Neutrophil (primary cell): ENCODE results near the gene TMEM63A.
A peak's percentile ranks its signal among the peaks of the same experiment; 100 is the strongest.

ENCODE experiments used
- H3K27ac ChIP-seq: fragments of 200-600 bp; sonication (generic); 2 replicates; pipeline ENCODE4 v1.5.1; 2016; ENCODE audit warnings: mild to moderate bottlenecking, moderate library complexity
- H3K27me3 ChIP-seq: fragments of 200-600 bp; sonication (generic); 2 replicates; pipeline ENCODE4 v1.6.0; 2016; ENCODE audit warnings: mild to moderate bottlenecking
- H3K36me3 ChIP-seq: fragments of 200-600 bp; sonication (generic); 2 replicates; pipeline ENCODE4 v1.5.1; 2017
- H3K4me1 ChIP-seq, 2 experiments: fragments of 200-600 bp in 1 of 2; sonication (generic) in 1 of 2; 1 replicate in 1 of 2; 2 replicates in 1 of 2; pipeline versions ENCODE4 v1.5.1 to v1.6.1; 2013 to 2016; ENCODE audit warnings: low read depth in 1 of 2, low read length in 1 of 2, mild to moderate bottlenecking in 1 of 2, moderate library complexity in 1 of 2; ENCODE audit not compliant: control insufficient read depth in 1 of 2, insufficient read depth in 1 of 2
- H3K4me3 ChIP-seq, 2 experiments: fragments of 200-600 bp in 1 of 2; sonication (generic) in 1 of 2; 1 replicate in 1 of 2; 2 replicates in 1 of 2; pipeline ENCODE4 v1.5.1; 2013 to 2016; ENCODE audit warnings: low read depth in 1 of 2, low read length in 1 of 2, mild to moderate bottlenecking in 1 of 2, moderate library complexity in 1 of 2
- H3K9me3 ChIP-seq: fragments of 200-600 bp; sonication (generic); 2 replicates; pipeline ENCODE4 v1.5.1; 2016
- TF ChIP-seq, protein P1 (sequence below): fragments of 200-600 bp; sonication (generic); IDR thresholded peaks from 2 replicates; pipeline ENCODE4 v1.5.1; 2016; ENCODE audit warnings: antibody characterized with exemption

The TMEM63A gene

DNA sequence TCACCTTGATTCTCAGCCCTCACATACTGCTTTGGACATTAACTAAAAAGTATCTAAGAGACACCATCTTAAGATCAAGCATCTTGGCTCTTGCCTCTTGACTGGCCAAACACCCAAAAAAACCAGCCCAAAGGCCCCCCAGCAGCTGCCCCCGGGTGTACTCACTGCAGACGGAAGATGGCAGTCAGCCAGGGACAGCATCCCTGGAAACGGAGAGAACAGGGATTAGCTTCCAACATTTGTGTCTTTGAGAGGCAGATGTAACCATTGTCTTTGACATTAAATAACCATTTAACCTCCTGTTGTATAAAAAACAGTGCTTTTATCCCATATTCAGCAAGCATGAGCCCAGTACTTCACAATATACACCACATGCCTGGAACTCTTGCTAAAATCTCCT is 11.3 kb downstream of the TMEM63A start:
- Histone ChIP-seq H3K27me3 (no peaks in the 10 kb centered on the region), H3K4me3 (no peak overlapping the region), H3K9me3 (no peaks in the 10 kb centered on the region), H3K36me3 (peaks cover 97% of the 10 kb centered on the region), H3K27ac (no peak overlapping the region), H3K4me1 (peaks cover 24 to 30% of the 10 kb centered on the region in 2 experiments)
- TF ChIP-seq, protein P1, sequence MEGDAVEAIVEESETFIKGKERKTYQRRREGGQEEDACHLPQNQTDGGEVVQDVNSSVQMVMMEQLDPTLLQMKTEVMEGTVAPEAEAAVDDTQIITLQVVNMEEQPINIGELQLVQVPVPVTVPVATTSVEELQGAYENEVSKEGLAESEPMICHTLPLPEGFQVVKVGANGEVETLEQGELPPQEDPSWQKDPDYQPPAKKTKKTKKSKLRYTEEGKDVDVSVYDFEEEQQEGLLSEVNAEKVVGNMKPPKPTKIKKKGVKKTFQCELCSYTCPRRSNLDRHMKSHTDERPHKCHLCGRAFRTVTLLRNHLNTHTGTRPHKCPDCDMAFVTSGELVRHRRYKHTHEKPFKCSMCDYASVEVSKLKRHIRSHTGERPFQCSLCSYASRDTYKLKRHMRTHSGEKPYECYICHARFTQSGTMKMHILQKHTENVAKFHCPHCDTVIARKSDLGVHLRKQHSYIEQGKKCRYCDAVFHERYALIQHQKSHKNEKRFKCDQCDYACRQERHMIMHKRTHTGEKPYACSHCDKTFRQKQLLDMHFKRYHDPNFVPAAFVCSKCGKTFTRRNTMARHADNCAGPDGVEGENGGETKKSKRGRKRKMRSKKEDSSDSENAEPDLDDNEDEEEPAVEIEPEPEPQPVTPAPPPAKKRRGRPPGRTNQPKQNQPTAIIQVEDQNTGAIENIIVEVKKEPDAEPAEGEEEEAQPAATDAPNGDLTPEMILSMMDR = no peak

DNA sequence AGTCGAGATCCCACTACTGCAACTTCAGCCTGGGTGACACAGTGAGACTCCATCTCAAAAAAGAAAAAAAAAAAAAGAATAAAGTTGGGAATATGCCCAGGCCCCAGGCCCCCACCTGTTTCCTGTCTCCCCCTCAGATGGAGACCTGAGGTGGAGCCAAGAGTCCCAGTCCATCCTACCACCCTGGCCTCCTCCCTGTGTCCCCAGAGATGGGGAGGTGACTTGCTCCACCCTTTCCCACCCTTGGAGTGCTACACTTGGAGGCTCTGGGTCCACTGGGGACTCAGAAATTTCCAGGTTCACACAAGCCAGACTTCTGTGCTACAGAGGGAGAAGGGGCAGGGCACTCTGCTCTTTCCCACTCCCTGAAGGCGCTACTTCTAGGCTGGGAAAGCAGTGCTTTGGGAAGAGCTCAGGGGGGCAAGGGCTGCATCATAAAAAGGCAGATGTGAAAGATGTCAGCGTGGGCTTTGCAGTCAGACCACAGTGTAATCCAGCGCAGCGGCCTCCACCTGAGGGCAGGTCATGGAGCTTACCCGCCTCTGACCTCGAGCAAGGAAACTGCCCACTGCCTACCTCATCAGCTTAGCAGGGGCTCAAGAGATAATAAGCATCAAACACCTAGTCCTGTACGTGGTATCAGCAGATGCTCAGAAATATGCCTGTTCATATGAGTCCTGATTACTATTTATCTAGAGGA is 13.4 kb downstream of the TMEM63A start:
- TF ChIP-seq, protein P1 = no peak
- no peaks in the 10 kb centered on the region for H3K9me3 ChIP-seq
- no peak overlapping the region for H3K4me3 ChIP-seq
- no peak overlapping the region for H3K27ac ChIP-seq
- H3K27me3 ChIP-seq = no peaks in the 10 kb centered on the region
- peaks cover 19 to 21% of the 10 kb centered on the region in 2 experiments for H3K4me1 ChIP-seq
- H3K36me3 ChIP-seq = peaks cover 98% of the 10 kb centered on the region

DNA sequence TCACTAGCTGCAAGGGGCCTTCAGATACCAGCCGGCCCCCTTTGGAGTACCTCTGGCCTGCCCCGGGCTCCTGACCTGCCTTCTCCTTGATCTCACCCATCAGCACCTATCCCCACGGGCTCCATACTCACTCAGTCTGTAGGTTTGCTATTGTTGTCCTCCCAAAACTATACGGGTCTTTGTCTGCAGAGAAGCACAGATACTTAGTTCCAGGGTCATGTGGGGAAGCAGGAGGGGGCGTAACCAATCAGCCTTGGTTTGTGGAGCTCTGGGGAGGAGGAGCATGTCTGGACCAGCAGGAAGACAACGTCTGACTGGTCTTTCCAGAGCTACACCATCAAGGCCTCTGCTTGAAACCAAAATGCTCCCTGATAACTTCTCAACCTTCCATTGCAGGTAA is 15.2 kb downstream of the TMEM63A start:
- TF ChIP-seq, protein P1 = no peak
- H3K4me1 ChIP-seq = peaks cover 16 to 20% of the 10 kb centered on the region in 2 experiments
- H3K27ac ChIP-seq = peak overlapping the region; percentile 63
- no peaks in the 10 kb centered on the region for H3K9me3 ChIP-seq
- peaks cover 98% of the 10 kb centered on the region for H3K36me3 ChIP-seq
- H3K27me3 ChIP-seq = no peaks in the 10 kb centered on the region
- H3K4me3 ChIP-seq = no peak overlapping the region

DNA sequence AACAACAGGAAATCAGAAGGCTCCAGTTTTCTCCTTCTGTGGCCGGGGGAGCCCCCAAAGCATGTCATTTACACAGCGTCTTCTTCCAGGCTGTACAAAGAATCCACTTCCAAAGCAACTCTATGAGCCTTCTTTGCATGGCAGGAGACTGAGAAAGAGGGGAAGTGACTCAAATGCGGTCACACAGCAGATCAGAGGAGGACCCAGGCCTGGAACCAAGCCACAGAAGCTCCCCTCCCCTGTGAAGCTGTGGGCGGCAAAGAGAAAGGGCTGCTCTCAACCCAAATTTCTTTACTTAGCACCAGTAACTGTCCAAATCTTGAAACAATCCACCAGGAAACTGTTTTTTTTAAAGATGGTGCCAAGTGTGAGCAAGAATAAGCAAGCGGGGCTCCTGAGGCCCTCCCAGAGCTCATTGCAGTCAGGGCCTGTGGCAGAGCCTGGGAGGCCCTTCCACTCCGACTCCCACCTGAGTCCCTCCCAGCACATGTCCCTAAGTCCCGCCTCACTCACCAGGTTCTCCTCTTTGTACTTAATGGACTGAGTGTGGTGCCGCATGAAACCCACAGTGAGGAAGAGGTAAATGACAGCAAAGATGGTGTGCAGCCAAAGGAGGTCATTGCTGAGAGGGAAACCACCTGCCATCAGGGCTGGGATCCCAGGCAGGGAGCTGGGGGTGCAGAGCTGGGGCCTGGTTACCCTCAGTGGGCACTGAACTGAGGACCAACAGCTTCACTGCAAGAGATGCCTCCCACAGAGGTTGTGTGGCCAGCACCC is 15.9 kb downstream of the TMEM63A start:
- H3K4me3 ChIP-seq = no peak overlapping the region
- peak overlapping the region; percentile 63 for H3K27ac ChIP-seq
- peaks cover 24 to 27% of the 10 kb centered on the region in 2 experiments for H3K4me1 ChIP-seq
- TF ChIP-seq, protein P1 = no peak
- peaks cover 98% of the 10 kb centered on the region for H3K36me3 ChIP-seq
- no peaks in the 10 kb centered on the region for H3K9me3 ChIP-seq
- no peaks in the 10 kb centered on the region for H3K27me3 ChIP-seq

DNA sequence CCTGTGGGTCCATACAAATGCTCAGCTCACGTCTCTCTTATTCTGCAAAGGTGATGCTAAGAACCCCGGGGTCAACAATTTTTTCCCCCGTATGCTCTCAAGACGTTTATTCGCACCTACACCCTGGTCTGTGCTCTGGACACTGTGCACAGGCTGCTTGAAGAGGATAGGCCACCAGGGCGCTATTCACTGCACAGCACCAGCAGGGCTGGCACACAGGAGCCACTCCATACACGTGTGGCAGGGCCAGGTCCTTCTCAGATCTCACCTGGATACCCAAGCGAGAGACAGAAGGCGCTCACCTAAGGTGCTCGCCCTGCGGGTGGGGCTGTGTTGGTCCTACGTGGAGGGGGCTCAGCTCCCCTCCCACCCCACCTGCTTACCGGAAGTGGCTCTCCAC is 16.7 kb downstream of the TMEM63A start:
- Histone ChIP-seq H3K4me3 (no peak overlapping the region), H3K27ac (peak overlapping the region; percentile 63), H3K36me3 (peaks cover 98% of the 10 kb centered on the region), H3K27me3 (no peaks in the 10 kb centered on the region), H3K9me3 (no peaks in the 10 kb centered on the region), H3K4me1 (peaks cover 31 to 34% of the 10 kb centered on the region in 2 experiments)
- TF ChIP-seq, protein P1 = no peak
